ENCODE results near the gene MED13L.

Gene MED13L

GRCh38 chr12:116297224-116297834 is 19.8 kb upstream of the MED13L start:
- no peak for DNase-seq
- Histone ChIP-seq H3K36me3 (no peaks in the 10 kb centered on the region), H3K4me3 (ENCODE audit: low read depth, low read length) (no peak overlapping the region), H3K9me3 (ENCODE audit: severe bottlenecking) (no peaks in the 10 kb centered on the region), H3K27me3 (ENCODE audit: insufficient read depth, low read depth, severe bottlenecking) (no peaks in the 10 kb centered on the region), H3K27ac (no peak overlapping the region)
- TF ChIP-seq, protein P1, sequence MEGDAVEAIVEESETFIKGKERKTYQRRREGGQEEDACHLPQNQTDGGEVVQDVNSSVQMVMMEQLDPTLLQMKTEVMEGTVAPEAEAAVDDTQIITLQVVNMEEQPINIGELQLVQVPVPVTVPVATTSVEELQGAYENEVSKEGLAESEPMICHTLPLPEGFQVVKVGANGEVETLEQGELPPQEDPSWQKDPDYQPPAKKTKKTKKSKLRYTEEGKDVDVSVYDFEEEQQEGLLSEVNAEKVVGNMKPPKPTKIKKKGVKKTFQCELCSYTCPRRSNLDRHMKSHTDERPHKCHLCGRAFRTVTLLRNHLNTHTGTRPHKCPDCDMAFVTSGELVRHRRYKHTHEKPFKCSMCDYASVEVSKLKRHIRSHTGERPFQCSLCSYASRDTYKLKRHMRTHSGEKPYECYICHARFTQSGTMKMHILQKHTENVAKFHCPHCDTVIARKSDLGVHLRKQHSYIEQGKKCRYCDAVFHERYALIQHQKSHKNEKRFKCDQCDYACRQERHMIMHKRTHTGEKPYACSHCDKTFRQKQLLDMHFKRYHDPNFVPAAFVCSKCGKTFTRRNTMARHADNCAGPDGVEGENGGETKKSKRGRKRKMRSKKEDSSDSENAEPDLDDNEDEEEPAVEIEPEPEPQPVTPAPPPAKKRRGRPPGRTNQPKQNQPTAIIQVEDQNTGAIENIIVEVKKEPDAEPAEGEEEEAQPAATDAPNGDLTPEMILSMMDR (IDR thresholded peaks at IDR 0.05; ENCODE audit: low read depth, low read length): no peak

DNA sequence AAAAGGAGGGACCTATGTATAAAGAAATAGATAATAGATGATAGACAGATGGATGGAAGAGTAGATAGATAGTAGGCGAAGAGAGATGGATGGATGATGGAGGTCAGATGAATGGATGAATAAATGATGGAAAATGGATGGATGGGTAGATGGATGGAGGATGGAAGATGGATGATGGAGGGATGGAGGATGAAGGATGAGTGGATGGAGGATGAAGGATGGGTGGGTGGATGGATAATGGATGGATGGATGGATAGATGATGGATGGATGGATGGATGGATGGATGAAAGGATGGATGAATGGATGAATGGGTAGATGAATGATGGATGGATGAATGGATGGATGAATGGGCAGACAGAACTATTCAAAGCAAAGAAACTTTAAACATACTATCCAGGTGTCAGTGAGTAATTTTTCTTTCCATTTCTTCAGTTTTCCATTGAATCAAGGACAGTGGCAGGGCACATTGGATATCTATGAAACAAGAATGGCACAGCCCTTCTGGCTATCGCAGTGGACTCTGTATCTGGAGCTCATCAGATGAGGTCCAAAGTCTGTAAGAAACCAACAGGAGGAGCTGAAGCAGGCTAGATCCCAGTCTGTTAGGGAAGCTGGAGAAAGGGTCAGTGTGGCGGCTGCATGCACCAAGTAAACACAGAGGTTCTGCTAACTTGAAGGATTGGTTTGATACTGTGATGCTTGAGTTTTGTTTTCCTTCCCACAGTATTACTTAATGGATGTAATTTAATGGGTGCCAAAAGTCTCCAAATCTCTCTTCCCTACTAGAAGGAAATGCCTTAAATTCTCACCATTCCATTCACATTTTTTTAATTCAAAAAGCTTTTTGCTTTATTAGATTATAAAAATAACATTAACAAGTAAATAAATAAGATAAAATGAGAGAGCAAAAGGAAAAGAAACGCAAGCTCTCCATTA is 18.1 kb upstream of the MED13L start:
- TF ChIP-seq, protein P1 (IDR thresholded peaks at IDR 0.05; ENCODE audit: low read depth, low read length): no peak
- Histone ChIP-seq H3K27me3 (ENCODE audit: insufficient read depth, low read depth, severe bottlenecking) (no peaks in the 10 kb centered on the region), H3K4me3 (ENCODE audit: low read depth, low read length) (no peak overlapping the region), H3K9me3 (ENCODE audit: severe bottlenecking) (no peaks in the 10 kb centered on the region), H3K36me3 (no peaks in the 10 kb centered on the region), H3K27ac (no peak overlapping the region)
- DNase-seq: no peak

GRCh38 chr12:116294454-116295165 is 17.1 kb upstream of the MED13L start:
- Histone ChIP-seq H3K9me3 (ENCODE audit: severe bottlenecking) (no peaks in the 10 kb centered on the region), H3K4me3 (ENCODE audit: low read depth, low read length) (no peak overlapping the region), H3K27ac (no peak overlapping the region), H3K36me3 (no peaks in the 10 kb centered on the region), H3K27me3 (ENCODE audit: insufficient read depth, low read depth, severe bottlenecking) (no peaks in the 10 kb centered on the region)
- no peak for DNase-seq
- TF ChIP-seq, protein P1 (IDR thresholded peaks at IDR 0.05; ENCODE audit: low read depth, low read length): no peak

- no peak overlapping the region for H3K27ac ChIP-seq
- no peak for DNase-seq
- TF ChIP-seq, protein P1 (IDR thresholded peaks at IDR 0.05; ENCODE audit: low read depth, low read length): no peak
- H3K27me3 ChIP-seq (ENCODE audit: insufficient read depth, low read depth, severe bottlenecking): no peaks in the 10 kb centered on the region
- no peaks in the 10 kb centered on the region for H3K36me3 ChIP-seq
- no peaks in the 10 kb centered on the region for H3K9me3 ChIP-seq (ENCODE audit: severe bottlenecking)
- H3K4me3 ChIP-seq (ENCODE audit: low read depth, low read length): no peak overlapping the region
Measured at GRCh38 chr12:116293687-116294453, 16.4 kb upstream of the MED13L start.

- no peaks in the 10 kb centered on the region for H3K9me3 ChIP-seq (ENCODE audit: severe bottlenecking)
- H3K36me3 ChIP-seq: no peaks in the 10 kb centered on the region
- H3K27me3 ChIP-seq (ENCODE audit: insufficient read depth, low read depth, severe bottlenecking): no peaks in the 10 kb centered on the region
- DNase-seq: no peak
- no peak overlapping the region for H3K27ac ChIP-seq
- H3K4me3 ChIP-seq (ENCODE audit: low read depth, low read length): no peak overlapping the region
- TF ChIP-seq, protein P1 (IDR thresholded peaks at IDR 0.05; ENCODE audit: low read depth, low read length): no peak
Measured at GRCh38 chr12:116291218-116291617, 13.7 kb upstream of the MED13L start.
